Liver (tissue), 9 donors: ENCODE measurements around the gene HNRNPCL1. TPM values are rescaled to one million over a fixed set of nuclear protein-coding genes. Genes with fewer than 3 reads are reported as not detected.

Source experiments
- DNase-seq: peaks from one replicate; pipeline ENCODE4 v3.0.0-alpha.2; 2017; ENCODE audit warnings: low spot score
- H3K27ac ChIP-seq, 2 donors: one replicate each; pipeline ENCODE4 v1.7.0; 2013; ENCODE audit warnings: inconsistent platforms in 2 of 2, low read length in 2 of 2, control low read depth in 1 of 2, low read depth in 1 of 2, mild to moderate bottlenecking in 1 of 2
- H3K27me3 ChIP-seq, 4 donors: one replicate each; pipeline versions ENCODE4 v1.6.1 to v1.7.0; 2013; ENCODE audit warnings: low read length in 3 of 4, inconsistent platforms in 1 of 4, mild to moderate bottlenecking in 1 of 4, moderate library complexity in 1 of 4; ENCODE audit not compliant: control insufficient read depth in 4 of 4, insufficient read depth in 4 of 4
- H3K36me3 ChIP-seq, 4 donors: one replicate each; pipeline versions ENCODE4 v1.6.1 to v1.7.0; 2013; ENCODE audit warnings: low read length in 3 of 4, mild to moderate bottlenecking in 3 of 4, low read depth in 1 of 4, moderate library complexity in 1 of 4; ENCODE audit not compliant: control insufficient read depth in 4 of 4, insufficient read depth in 3 of 4
- H3K4me1 ChIP-seq, 4 donors: one replicate each; pipeline versions ENCODE4 v1.6.1 to v1.7.0; 2013; ENCODE audit warnings: low read length in 3 of 4, mild to moderate bottlenecking in 3 of 4, moderate library complexity in 1 of 4; ENCODE audit not compliant: control insufficient read depth in 4 of 4, insufficient read depth in 4 of 4
- H3K4me3 ChIP-seq, 3 donors: one replicate each; pipeline versions ENCODE4 v1.6.1 to v1.7.0; 2013; ENCODE audit warnings: low read length in 3 of 3, control low read depth in 1 of 3, low read depth in 1 of 3, mild to moderate bottlenecking in 1 of 3
- H3K9ac ChIP-seq, 2 donors: one replicate each; pipeline ENCODE4 v1.7.0; 2013; ENCODE audit warnings: low read length in 2 of 2, mild to moderate bottlenecking in 2 of 2, moderate library complexity in 2 of 2, control low read depth in 1 of 2, low read depth in 1 of 2
- H3K9me3 ChIP-seq, 4 donors: one replicate each; pipeline versions ENCODE4 v1.6.1 to v1.7.0; 2013; ENCODE audit warnings: low read length in 3 of 4; ENCODE audit not compliant: control insufficient read depth in 4 of 4
- ATF3 ChIP-seq: IDR thresholded peaks from 2 replicates; pipeline ENCODE4 v1.6.1; 2016; ENCODE audit warnings: antibody characterized with exemption
- CTCF ChIP-seq: fragments of 150-350 bp; IDR thresholded peaks from 2 replicates; pipeline ENCODE4 v1.5.1; 2017; ENCODE audit warnings: improper control_type of control experiment, low read depth, low read length; ENCODE audit not compliant: missing input control
- EGR1 ChIP-seq, 2 donors: IDR thresholded peaks; 2 replicates each; pipeline ENCODE4 v1.6.1; 2016 to 2018; ENCODE audit warnings: antibody characterized with exemption in 2 of 2, low read depth in 2 of 2
- FOXA1 ChIP-seq: IDR thresholded peaks from 2 replicates; pipeline ENCODE4 v1.6.1; 2016; ENCODE audit warnings: antibody characterized with exemption
- FOXA2 ChIP-seq: IDR thresholded peaks from 2 replicates; pipeline ENCODE4 v1.6.1; 2016; ENCODE audit warnings: antibody characterized with exemption
- GABPA ChIP-seq, 2 donors: IDR thresholded peaks in 1 of 2; conservative IDR thresholded peaks in 1 of 2; 2 replicates each; pipeline ENCODE4 v1.6.1; 2016; ENCODE audit warnings: antibody characterized with exemption in 2 of 2, mild to moderate bottlenecking in 1 of 2, moderate library complexity in 1 of 2
- HNF4A ChIP-seq, 2 donors: conservative IDR thresholded peaks; 2 replicates each; pipeline ENCODE4 v1.6.1; 2016; ENCODE audit warnings: antibody characterized with exemption in 2 of 2, mild to moderate bottlenecking in 2 of 2
- HNF4G ChIP-seq: IDR thresholded peaks from 2 replicates; pipeline ENCODE4 v1.6.1; 2016; ENCODE audit warnings: antibody characterized with exemption
- JUND ChIP-seq, 2 donors: IDR thresholded peaks; 2 replicates each; pipeline ENCODE4 v1.6.1; 2016; ENCODE audit warnings: antibody characterized with exemption in 2 of 2
- MAX ChIP-seq: IDR thresholded peaks from 2 replicates; pipeline ENCODE4 v1.6.1; 2016; ENCODE audit warnings: antibody characterized with exemption
- NR2F2 ChIP-seq: IDR thresholded peaks from 2 replicates; pipeline ENCODE4 v1.6.1; 2016; ENCODE audit warnings: antibody characterized with exemption
- RAD21 ChIP-seq, 2 donors: IDR thresholded peaks; 2 replicates each; pipeline ENCODE4 v1.6.1; 2016; ENCODE audit warnings: antibody characterized with exemption in 2 of 2, mild to moderate bottlenecking in 2 of 2
- RXRA ChIP-seq, 2 donors: IDR thresholded peaks; 2 replicates each; pipeline ENCODE4 v1.6.1; 2017 to 2018; ENCODE audit warnings: antibody characterized with exemption in 2 of 2, mild to moderate bottlenecking in 1 of 2
- SP1 ChIP-seq: IDR thresholded peaks from 2 replicates; pipeline ENCODE4 v1.6.1; 2018; ENCODE audit warnings: antibody characterized with exemption, mild to moderate bottlenecking
- TAF1 ChIP-seq: conservative IDR thresholded peaks from 2 replicates; pipeline ENCODE4 v1.6.1; 2016; ENCODE audit warnings: antibody characterized with exemption, mild to moderate bottlenecking
- YY1 ChIP-seq: IDR thresholded peaks from 2 replicates; pipeline ENCODE4 v1.6.1; 2016; ENCODE audit warnings: antibody characterized with exemption, mild to moderate bottlenecking
- ZBTB33 ChIP-seq: IDR thresholded peaks from 2 replicates; pipeline ENCODE4 v1.6.1; 2016; ENCODE audit warnings: antibody characterized with exemption
- WGBS: extraction: QIAGEN DNeasy Blood & Tissue Kit; methylation state at CpG from one replicate; pipeline ENCODE4 v1.1.7; 2013; 5-methylcytosine and 5-hydroxymethylcytosine counted together
- polyA plus RNA-seq, 2 donors: library from polyadenylated mRNA; stranded (reverse) in 1 of 2; unstranded in 1 of 2; fragments of 200-250 nt in 1 of 2; fragments of >200 nt in 1 of 2; fragmentation: Nextera tagmentation in 1 of 2; extraction: Ambion mirVana in 1 of 2; gene quantifications; one replicate each; pipeline versions ENCODE4 v1.2.1 to v1.2.3, GENCODE V29; 2013 to 2015
- total RNA-seq, 2 donors: library from RNA; depleted of rRNA; stranded (reverse); fragments of >200 nt; gene quantifications; one replicate each; pipeline ENCODE4 v1.2.3, GENCODE V29; 2014
- TF ChIP-seq, protein P1 (sequence below): IDR thresholded peaks from 2 replicates; pipeline ENCODE4 v1.6.1; 2016; ENCODE audit warnings: antibody characterized with exemption, mild to moderate bottlenecking
- donor health status: healthy.
- donor health status: healthy.
- donor health status: healthy.
- donor health status: healthy.
- donor health status: healthy.

The HNRNPCL1 gene
- total and polyA plus RNA-seq, 4 donors: not detected

- H3K36me3 ChIP-seq: no peaks in the 10 kb centered on the region
- H3K9me3 ChIP-seq: no peaks in the 10 kb centered on the region
- 90% methylated on average over 1 of the region's 1 CpG for WGBS
- H3K9ac ChIP-seq: no peak overlapping the region
- H3K4me1 ChIP-seq: no peaks in the 10 kb centered on the region
- no peak overlapping the region for H3K27ac ChIP-seq
- no peak overlapping the region for H3K4me3 ChIP-seq
- peaks cover 0 to 3% (median 0%) of the 10 kb centered on the region in 4 donors for H3K27me3 ChIP-seq
- no peak for DNase-seq
- TF ChIP-seq HNF4G: no peak
- TF ChIP-seq TAF1: no peak
- TF ChIP-seq HNF4A (conservative IDR thresholded peaks at IDR 0.05): no peak
- TF ChIP-seq GABPA (IDR thresholded peaks at IDR 0.05 in 1 of 2, conservative IDR thresholded peaks at IDR 0.05 in 1 of 2): no peak
- no peak for TF ChIP-seq RXRA (IDR thresholded peaks at IDR 0.05)
- no peak for TF ChIP-seq ZBTB33
- TF ChIP-seq CTCF: no peak
- TF ChIP-seq MAX: no peak
- no peak for TF ChIP-seq FOXA2
- TF ChIP-seq, protein P1, sequence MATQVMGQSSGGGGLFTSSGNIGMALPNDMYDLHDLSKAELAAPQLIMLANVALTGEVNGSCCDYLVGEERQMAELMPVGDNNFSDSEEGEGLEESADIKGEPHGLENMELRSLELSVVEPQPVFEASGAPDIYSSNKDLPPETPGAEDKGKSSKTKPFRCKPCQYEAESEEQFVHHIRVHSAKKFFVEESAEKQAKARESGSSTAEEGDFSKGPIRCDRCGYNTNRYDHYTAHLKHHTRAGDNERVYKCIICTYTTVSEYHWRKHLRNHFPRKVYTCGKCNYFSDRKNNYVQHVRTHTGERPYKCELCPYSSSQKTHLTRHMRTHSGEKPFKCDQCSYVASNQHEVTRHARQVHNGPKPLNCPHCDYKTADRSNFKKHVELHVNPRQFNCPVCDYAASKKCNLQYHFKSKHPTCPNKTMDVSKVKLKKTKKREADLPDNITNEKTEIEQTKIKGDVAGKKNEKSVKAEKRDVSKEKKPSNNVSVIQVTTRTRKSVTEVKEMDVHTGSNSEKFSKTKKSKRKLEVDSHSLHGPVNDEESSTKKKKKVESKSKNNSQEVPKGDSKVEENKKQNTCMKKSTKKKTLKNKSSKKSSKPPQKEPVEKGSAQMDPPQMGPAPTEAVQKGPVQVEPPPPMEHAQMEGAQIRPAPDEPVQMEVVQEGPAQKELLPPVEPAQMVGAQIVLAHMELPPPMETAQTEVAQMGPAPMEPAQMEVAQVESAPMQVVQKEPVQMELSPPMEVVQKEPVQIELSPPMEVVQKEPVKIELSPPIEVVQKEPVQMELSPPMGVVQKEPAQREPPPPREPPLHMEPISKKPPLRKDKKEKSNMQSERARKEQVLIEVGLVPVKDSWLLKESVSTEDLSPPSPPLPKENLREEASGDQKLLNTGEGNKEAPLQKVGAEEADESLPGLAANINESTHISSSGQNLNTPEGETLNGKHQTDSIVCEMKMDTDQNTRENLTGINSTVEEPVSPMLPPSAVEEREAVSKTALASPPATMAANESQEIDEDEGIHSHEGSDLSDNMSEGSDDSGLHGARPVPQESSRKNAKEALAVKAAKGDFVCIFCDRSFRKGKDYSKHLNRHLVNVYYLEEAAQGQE: no peak
- TF ChIP-seq JUND (IDR thresholded peaks at IDR 0.05): no peak
- TF ChIP-seq NR2F2: no peak
- TF ChIP-seq YY1: no peak
- no peak for TF ChIP-seq RAD21 (IDR thresholded peaks at IDR 0.05)
- no peak for TF ChIP-seq ATF3
- TF ChIP-seq SP1: no peak
- no peak for TF ChIP-seq FOXA1
- TF ChIP-seq EGR1 (IDR thresholded peaks at IDR 0.05; ENCODE audit: low read depth in 2 of 2): no peak
Measured at GRCh38 chr1:12809933-12810332, 38.6 kb downstream of the HNRNPCL1 start.
